GM23338 (cell line): ENCODE results near the gene TBKBP1. TPM values are rescaled to one million over a fixed set of nuclear protein-coding genes. Genes with fewer than 3 reads are reported as not detected.

Experiments used
- ATAC-seq: fragments of 200-7000 bp; cut with Tn5 transposase; 3 replicates; pipeline ENCODE4 v1.9.1; 2020
- DNase-seq: peaks from one replicate; pipeline ENCODE4 v3.0.0-alpha.2; 2015; ENCODE audit warnings: low spot score
- H2AFZ ChIP-seq: fragments of 200-600 bp; sonication (generic); 2 replicates; pipeline ENCODE4 v1.8.0; 2016; ENCODE audit warnings: antibody characterized with exemption, mild to moderate bottlenecking, moderate library complexity
- H3F3A ChIP-seq: fragments of 200-600 bp; sonication (generic); replicated peaks from 2 replicates; pipeline ENCODE4 v1.8.0; 2017; ENCODE audit warnings: antibody characterized with exemption, mixed run types, low read depth
- H3K27ac ChIP-seq: fragments of 200-600 bp; sonication (generic); 2 replicates; pipeline ENCODE4 v1.6.1; 2016; ENCODE audit warnings: low read depth
- H3K27me3 ChIP-seq: fragments of 200-600 bp; sonication (generic); 2 replicates; pipeline ENCODE4 v1.8.0; 2016; ENCODE audit warnings: mild to moderate bottlenecking, mixed run types, moderate library complexity; ENCODE audit not compliant: insufficient read depth
- H3K36me3 ChIP-seq: fragments of 200-600 bp; sonication (generic); 2 replicates; pipeline ENCODE4 v1.8.0; 2016; ENCODE audit warnings: mild to moderate bottlenecking; ENCODE audit not compliant: insufficient read depth
- H3K4me1 ChIP-seq: fragments of 200-600 bp; sonication (generic); 2 replicates; pipeline ENCODE4 v1.8.0; 2016; ENCODE audit warnings: mild to moderate bottlenecking, moderate library complexity; ENCODE audit not compliant: insufficient read depth
- H3K4me2 ChIP-seq: fragments of 200-600 bp; sonication (generic); 2 replicates; pipeline ENCODE4 v1.7.1; 2017; ENCODE audit warnings: mixed run types
- H3K4me3 ChIP-seq: fragments of 200-600 bp; sonication (generic); 2 replicates; pipeline ENCODE4 v1.6.1; 2016; ENCODE audit warnings: mixed run types
- H3K79me2 ChIP-seq: fragments of 200-600 bp; sonication (generic); replicated peaks from 2 replicates; pipeline ENCODE4 v1.8.0; 2017; ENCODE audit warnings: mild to moderate bottlenecking; ENCODE audit not compliant: insufficient read depth
- H3K9me2 ChIP-seq: fragments of 200-600 bp; sonication (generic); 2 replicates; pipeline ENCODE4 v1.8.0; 2017; ENCODE audit not compliant: insufficient read depth
- H4K20me1 ChIP-seq: fragments of 200-600 bp; sonication (generic); replicated peaks from 2 replicates; pipeline ENCODE4 v1.8.0; 2017; ENCODE audit warnings: mild to moderate bottlenecking; ENCODE audit not compliant: insufficient read depth
- H3K27ac Mint-ChIP-seq: 2 replicates; pipeline ENCODE4 v1.8.0; 2020; ENCODE audit warnings: inconsistent platforms, mild to moderate bottlenecking, moderate library complexity, mixed read lengths
- H3K27me3 Mint-ChIP-seq: 3 replicates; pipeline ENCODE4 v1.8.0; 2022; ENCODE audit warnings: low read depth, mild to moderate bottlenecking, moderate library complexity, mixed read lengths, inconsistent platforms; ENCODE audit not compliant: insufficient read depth, poor library complexity
- H3K36me3 Mint-ChIP-seq: 3 replicates; pipeline ENCODE4 v1.8.0; 2021; ENCODE audit warnings: low read depth, mild to moderate bottlenecking, inconsistent platforms, moderate library complexity, mixed read lengths
- H3K4me1 Mint-ChIP-seq: 3 replicates; pipeline ENCODE4 v1.8.0; 2020; ENCODE audit warnings: mild to moderate bottlenecking, inconsistent platforms, mixed read lengths
- H3K4me3 Mint-ChIP-seq: 3 replicates; pipeline ENCODE4 v1.8.0; 2021; ENCODE audit warnings: moderate library complexity, mild to moderate bottlenecking, inconsistent platforms, mixed read lengths
- H3K9me3 Mint-ChIP-seq: 3 replicates; pipeline ENCODE4 v1.8.0; 2020; ENCODE audit warnings: moderate library complexity, mild to moderate bottlenecking, inconsistent platforms, mixed read lengths
- CREB1 ChIP-seq: fragments of 250-450 bp; sonication (Bioruptor Pico); IDR thresholded peaks from 2 replicates; pipeline ENCODE4 v1.5.0; 2020; ENCODE audit warnings: low read depth, mild to moderate bottlenecking, moderate library complexity
- EZH2 ChIP-seq: fragments of 200-600 bp; sonication (generic); IDR thresholded peaks from one replicate; pipeline ENCODE4 v1.8.0; 2017; ENCODE audit warnings: antibody characterized with exemption, mild to moderate bottlenecking, low read depth; ENCODE audit not compliant: unreplicated experiment
- EZH2phosphoT487 ChIP-seq: fragments of 200-600 bp; sonication (generic); IDR thresholded peaks from one replicate; pipeline ENCODE4 v1.8.1; 2018; ENCODE audit warnings: antibody characterized with exemption; ENCODE audit not compliant: unreplicated experiment
- JUNB ChIP-seq: IDR thresholded peaks from one replicate; pipeline ENCODE4 v1.6.1; 2016; ENCODE audit warnings: antibody characterized with exemption; ENCODE audit not compliant: unreplicated experiment
- NANOG ChIP-seq: IDR thresholded peaks from 2 replicates; pipeline ENCODE4 v1.6.1; 2016; ENCODE audit warnings: antibody characterized with exemption, borderline replicate concordance
- POLR2AphosphoS5 ChIP-seq: IDR thresholded peaks from 2 replicates; pipeline ENCODE4 v1.6.1; 2016; ENCODE audit warnings: antibody characterized with exemption, low read depth
- STAT1 ChIP-seq: IDR thresholded peaks from one replicate; pipeline ENCODE4 v1.6.1; 2016; ENCODE audit warnings: antibody characterized with exemption; ENCODE audit not compliant: unreplicated experiment
- ZNF114 ChIP-seq: fragments of 250-450 bp; sonication (Bioruptor Pico); IDR thresholded peaks from 2 replicates; pipeline ENCODE4 v1.5.0; 2020; ENCODE audit warnings: mild to moderate bottlenecking, moderate library complexity
- ZNF331 ChIP-seq: fragments of 250-450 bp; sonication (Bioruptor Pico); IDR thresholded peaks from 2 replicates; pipeline ENCODE4 v1.5.0; 2020; ENCODE audit warnings: low read depth, mild to moderate bottlenecking, moderate library complexity
- polyA plus RNA-seq: library from polyadenylated mRNA; unstranded; fragments of >200 nt; fragmentation: Nextera tagmentation; extraction: Ambion mirVana; gene quantifications from 2 replicates; pipeline ENCODE4 v1.2.1, GENCODE V29; 2016
- total RNA-seq: library from RNA; depleted of rRNA; stranded (reverse); fragments of >200 nt; shearing (Covaris generic); gene quantifications from 2 replicates; pipeline ENCODE4 v1.2.3, GENCODE V29; 2014
- TF ChIP-seq, protein P1 (sequence below): fragments of 250-450 bp; sonication (Bioruptor Pico); IDR thresholded peaks from 2 replicates; pipeline ENCODE4 v1.5.0; 2020; ENCODE audit warnings: mild to moderate bottlenecking, moderate library complexity
- TF ChIP-seq, protein P2 (sequence below), 2 experiments: fragments of 200-600 bp in 1 of 2; sonication (generic) in 1 of 2; conservative IDR thresholded peaks; 2 replicates each; pipeline versions ENCODE4 v1.5.1 to v1.6.1; 2016 to 2017; ENCODE audit warnings: antibody characterized with exemption in 2 of 2, low read depth in 2 of 2, mild to moderate bottlenecking in 2 of 2, moderate library complexity in 1 of 2
- TF ChIP-seq, protein P3 (sequence below): IDR thresholded peaks from one replicate; pipeline ENCODE4 v1.6.1; 2018; ENCODE audit warnings: antibody characterized with exemption; ENCODE audit not compliant: unreplicated experiment

TBKBP1 gene
- total and polyA plus RNA-seq, 2 experiments from 2014 or later: 2.5 to 12.1 TPM

DNA sequence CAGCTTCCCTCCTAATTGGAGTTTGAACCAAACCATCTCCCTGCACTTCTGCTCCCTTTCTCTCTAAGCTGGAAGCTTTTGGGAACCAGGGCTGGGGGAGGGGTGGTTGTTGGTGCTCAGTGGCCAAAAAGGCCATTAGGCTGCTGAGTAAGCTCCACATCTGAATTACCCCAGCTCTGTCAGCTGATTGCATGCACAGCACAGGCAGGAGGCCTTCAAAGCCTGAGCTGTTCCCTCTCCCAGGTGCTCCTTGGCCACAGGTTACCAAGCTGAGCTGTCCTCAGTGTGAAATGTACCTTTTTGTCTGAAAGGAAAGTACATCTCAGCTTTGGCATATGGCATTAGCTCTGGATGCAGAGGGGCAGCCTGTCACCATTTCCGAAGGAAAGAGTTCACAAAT, 6.2 kb upstream of the TBKBP1 start (continued):
- TF ChIP-seq, protein P1, sequence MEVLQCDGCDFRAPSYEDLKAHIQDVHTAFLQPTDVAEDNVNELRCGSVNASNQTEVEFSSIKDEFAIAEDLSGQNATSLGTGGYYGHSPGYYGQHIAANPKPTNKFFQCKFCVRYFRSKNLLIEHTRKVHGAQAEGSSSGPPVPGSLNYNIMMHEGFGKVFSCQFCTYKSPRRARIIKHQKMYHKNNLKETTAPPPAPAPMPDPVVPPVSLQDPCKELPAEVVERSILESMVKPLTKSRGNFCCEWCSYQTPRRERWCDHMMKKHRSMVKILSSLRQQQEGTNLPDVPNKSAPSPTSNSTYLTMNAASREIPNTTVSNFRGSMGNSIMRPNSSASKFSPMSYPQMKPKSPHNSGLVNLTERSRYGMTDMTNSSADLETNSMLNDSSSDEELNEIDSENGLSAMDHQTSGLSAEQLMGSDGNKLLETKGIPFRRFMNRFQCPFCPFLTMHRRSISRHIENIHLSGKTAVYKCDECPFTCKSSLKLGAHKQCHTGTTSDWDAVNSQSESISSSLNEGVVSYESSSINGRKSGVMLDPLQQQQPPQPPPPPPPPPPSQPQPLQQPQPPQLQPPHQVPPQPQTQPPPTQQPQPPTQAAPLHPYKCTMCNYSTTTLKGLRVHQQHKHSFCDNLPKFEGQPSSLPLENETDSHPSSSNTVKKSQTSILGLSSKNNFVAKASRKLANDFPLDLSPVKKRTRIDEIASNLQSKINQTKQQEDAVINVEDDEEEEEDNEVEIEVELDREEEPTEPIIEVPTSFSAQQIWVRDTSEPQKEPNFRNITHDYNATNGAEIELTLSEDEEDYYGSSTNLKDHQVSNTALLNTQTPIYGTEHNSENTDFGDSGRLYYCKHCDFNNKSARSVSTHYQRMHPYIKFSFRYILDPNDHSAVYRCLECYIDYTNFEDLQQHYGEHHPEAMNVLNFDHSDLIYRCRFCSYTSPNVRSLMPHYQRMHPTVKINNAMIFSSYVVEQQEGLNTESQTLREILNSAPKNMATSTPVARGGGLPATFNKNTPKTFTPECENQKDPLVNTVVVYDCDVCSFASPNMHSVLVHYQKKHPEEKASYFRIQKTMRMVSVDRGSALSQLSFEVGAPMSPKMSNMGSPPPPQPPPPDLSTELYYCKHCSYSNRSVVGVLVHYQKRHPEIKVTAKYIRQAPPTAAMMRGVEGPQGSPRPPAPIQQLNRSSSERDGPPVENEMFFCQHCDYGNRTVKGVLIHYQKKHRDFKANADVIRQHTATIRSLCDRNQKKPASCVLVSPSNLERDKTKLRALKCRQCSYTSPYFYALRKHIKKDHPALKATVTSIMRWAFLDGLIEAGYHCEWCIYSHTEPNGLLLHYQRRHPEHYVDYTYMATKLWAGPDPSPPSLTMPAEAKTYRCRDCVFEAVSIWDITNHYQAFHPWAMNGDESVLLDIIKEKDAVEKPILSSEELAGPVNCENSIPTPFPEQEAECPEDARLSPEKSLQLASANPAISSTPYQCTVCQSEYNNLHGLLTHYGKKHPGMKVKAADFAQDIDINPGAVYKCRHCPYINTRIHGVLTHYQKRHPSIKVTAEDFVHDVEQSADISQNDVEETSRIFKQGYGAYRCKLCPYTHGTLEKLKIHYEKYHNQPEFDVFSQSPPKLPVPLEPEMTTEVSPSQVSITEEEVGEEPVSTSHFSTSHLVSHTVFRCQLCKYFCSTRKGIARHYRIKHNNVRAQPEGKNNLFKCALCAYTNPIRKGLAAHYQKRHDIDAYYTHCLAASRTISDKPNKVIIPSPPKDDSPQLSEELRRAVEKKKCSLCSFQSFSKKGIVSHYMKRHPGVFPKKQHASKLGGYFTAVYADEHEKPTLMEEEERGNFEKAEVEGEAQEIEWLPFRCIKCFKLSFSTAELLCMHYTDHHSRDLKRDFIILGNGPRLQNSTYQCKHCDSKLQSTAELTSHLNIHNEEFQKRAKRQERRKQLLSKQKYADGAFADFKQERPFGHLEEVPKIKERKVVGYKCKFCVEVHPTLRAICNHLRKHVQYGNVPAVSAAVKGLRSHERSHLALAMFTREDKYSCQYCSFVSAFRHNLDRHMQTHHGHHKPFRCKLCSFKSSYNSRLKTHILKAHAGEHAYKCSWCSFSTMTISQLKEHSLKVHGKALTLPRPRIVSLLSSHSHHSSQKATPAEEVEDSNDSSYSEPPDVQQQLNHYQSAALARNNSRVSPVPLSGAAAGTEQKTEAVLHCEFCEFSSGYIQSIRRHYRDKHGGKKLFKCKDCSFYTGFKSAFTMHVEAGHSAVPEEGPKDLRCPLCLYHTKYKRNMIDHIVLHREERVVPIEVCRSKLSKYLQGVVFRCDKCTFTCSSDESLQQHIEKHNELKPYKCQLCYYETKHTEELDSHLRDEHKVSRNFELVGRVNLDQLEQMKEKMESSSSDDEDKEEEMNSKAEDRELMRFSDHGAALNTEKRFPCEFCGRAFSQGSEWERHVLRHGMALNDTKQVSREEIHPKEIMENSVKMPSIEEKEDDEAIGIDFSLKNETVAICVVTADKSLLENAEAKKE (CRISPR knock-in tag): no peak
- no peak for TF ChIP-seq STAT1
- TF ChIP-seq CREB1 (CRISPR knock-in tag): no peak
- TF ChIP-seq, protein P2, sequence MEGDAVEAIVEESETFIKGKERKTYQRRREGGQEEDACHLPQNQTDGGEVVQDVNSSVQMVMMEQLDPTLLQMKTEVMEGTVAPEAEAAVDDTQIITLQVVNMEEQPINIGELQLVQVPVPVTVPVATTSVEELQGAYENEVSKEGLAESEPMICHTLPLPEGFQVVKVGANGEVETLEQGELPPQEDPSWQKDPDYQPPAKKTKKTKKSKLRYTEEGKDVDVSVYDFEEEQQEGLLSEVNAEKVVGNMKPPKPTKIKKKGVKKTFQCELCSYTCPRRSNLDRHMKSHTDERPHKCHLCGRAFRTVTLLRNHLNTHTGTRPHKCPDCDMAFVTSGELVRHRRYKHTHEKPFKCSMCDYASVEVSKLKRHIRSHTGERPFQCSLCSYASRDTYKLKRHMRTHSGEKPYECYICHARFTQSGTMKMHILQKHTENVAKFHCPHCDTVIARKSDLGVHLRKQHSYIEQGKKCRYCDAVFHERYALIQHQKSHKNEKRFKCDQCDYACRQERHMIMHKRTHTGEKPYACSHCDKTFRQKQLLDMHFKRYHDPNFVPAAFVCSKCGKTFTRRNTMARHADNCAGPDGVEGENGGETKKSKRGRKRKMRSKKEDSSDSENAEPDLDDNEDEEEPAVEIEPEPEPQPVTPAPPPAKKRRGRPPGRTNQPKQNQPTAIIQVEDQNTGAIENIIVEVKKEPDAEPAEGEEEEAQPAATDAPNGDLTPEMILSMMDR (conservative IDR thresholded peaks at IDR 0.05; ENCODE audit: low read depth in 2 of 2): no peak

DNA sequence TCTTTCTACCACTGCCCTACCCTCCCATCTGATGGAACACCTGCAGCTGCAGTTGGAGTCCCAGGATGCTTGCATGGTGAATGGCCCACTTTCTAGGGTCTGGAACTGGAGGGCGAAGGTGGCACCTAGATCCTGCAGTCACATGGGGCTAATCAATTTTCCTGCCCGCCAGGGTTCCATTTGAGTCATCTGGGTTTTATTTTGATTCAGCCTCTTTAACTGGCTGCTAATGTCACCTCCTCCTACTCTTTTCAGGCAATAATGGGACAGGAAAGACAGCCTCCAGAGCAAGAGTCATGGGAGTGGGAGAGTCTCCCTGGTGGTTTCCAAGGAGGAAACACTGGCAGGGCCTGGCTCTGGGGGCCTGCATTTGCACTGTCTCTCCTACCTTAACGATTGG, 3.8 kb upstream of the TBKBP1 start:
- ATAC-seq: no peak
- peaks cover 51% of the 10 kb centered on the region for H3K4me1 Mint-ChIP-seq
- Histone ChIP-seq H3K4me2 (no peak overlapping the region), H2AFZ (no peak overlapping the region), H3F3A (peaks cover 10% of the 10 kb centered on the region; the same call in 1 of the 2 replicates), H3K9me2 (no peaks in the 10 kb centered on the region), H3K4me3 (no peak overlapping the region), H3K79me2 (no peaks in the 10 kb centered on the region), H3K4me1 (peaks cover 26% of the 10 kb centered on the region), H4K20me1 (no peaks in the 10 kb centered on the region), H3K27me3 (peaks cover 4% of the 10 kb centered on the region; the same call in 1 of the 2 replicates), H3K36me3 (no peaks in the 10 kb centered on the region), H3K27ac (no peak overlapping the region)
- peaks cover 11% of the 10 kb centered on the region for H3K27me3 Mint-ChIP-seq
- H3K27ac Mint-ChIP-seq: no peak overlapping the region
- H3K9me3 Mint-ChIP-seq: no peaks in the 10 kb centered on the region
- H3K4me3 Mint-ChIP-seq: no peak overlapping the region
- TF ChIP-seq ZNF114 (no peak), EZH2phosphoT487 (no peak), EZH2 (no peak), POLR2AphosphoS5 (no peak), CREB1 (CRISPR knock-in tag) (no peak), JUNB (no peak), ZNF331 (CRISPR knock-in tag) (no peak), NANOG (no peak), STAT1 (no peak)
- TF ChIP-seq, protein P3, sequence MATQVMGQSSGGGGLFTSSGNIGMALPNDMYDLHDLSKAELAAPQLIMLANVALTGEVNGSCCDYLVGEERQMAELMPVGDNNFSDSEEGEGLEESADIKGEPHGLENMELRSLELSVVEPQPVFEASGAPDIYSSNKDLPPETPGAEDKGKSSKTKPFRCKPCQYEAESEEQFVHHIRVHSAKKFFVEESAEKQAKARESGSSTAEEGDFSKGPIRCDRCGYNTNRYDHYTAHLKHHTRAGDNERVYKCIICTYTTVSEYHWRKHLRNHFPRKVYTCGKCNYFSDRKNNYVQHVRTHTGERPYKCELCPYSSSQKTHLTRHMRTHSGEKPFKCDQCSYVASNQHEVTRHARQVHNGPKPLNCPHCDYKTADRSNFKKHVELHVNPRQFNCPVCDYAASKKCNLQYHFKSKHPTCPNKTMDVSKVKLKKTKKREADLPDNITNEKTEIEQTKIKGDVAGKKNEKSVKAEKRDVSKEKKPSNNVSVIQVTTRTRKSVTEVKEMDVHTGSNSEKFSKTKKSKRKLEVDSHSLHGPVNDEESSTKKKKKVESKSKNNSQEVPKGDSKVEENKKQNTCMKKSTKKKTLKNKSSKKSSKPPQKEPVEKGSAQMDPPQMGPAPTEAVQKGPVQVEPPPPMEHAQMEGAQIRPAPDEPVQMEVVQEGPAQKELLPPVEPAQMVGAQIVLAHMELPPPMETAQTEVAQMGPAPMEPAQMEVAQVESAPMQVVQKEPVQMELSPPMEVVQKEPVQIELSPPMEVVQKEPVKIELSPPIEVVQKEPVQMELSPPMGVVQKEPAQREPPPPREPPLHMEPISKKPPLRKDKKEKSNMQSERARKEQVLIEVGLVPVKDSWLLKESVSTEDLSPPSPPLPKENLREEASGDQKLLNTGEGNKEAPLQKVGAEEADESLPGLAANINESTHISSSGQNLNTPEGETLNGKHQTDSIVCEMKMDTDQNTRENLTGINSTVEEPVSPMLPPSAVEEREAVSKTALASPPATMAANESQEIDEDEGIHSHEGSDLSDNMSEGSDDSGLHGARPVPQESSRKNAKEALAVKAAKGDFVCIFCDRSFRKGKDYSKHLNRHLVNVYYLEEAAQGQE: no peak
- TF ChIP-seq, protein P2 (conservative IDR thresholded peaks at IDR 0.05; ENCODE audit: low read depth in 2 of 2): no peak
- H3K36me3 Mint-ChIP-seq: peaks cover 4% of the 10 kb centered on the region; the same call in 2 of the 3 replicates
- no peak for DNase-seq
